ENCODE results near the gene SLC5A10.

DNA sequence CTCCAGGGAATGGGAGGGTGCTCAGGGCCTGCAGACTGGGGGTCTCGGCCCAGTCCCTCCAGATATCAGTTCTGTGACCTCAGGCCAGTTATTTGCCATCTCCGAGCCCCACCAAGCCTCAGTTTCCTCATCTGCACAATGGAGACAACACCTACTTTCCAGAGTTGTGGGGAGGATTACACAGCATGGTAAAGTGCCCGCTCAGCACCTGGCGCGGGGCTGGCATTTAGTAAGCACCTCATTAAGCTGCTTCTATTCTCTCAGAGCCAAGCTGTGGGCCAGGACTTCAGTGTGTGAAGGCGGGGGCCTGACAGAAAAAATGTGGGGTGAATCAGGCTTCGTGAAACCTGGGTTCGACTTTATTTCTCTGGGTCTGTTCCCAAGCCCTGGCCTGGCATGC lies 47.4 kb downstream of the SLC5A10 start:
- TF ChIP-seq, protein P1, sequence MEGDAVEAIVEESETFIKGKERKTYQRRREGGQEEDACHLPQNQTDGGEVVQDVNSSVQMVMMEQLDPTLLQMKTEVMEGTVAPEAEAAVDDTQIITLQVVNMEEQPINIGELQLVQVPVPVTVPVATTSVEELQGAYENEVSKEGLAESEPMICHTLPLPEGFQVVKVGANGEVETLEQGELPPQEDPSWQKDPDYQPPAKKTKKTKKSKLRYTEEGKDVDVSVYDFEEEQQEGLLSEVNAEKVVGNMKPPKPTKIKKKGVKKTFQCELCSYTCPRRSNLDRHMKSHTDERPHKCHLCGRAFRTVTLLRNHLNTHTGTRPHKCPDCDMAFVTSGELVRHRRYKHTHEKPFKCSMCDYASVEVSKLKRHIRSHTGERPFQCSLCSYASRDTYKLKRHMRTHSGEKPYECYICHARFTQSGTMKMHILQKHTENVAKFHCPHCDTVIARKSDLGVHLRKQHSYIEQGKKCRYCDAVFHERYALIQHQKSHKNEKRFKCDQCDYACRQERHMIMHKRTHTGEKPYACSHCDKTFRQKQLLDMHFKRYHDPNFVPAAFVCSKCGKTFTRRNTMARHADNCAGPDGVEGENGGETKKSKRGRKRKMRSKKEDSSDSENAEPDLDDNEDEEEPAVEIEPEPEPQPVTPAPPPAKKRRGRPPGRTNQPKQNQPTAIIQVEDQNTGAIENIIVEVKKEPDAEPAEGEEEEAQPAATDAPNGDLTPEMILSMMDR (IDR thresholded peaks at IDR 0.05) = no peak
- TF ChIP-seq EP300 (IDR thresholded peaks at IDR 0.05) (no peak), POLR2A (IDR thresholded peaks at IDR 0.05; ENCODE audit: low read depth) (no peak), POLR2AphosphoS5 (IDR thresholded peaks at IDR 0.05) (no peak)

Measured in esophagus muscularis mucosa (tissue), 4 donors.